GM21360 (cell line): ENCODE data around the gene STX16.

Experiments used
- ATAC-seq: cut with Tn5 transposase; IDR thresholded peaks from one replicate; pipeline ENCODE4 v1.9.1; 2021; ENCODE audit warnings: mild to moderate bottlenecking, moderate library complexity; ENCODE audit not compliant: unreplicated experiment

The STX16 gene

DNA sequence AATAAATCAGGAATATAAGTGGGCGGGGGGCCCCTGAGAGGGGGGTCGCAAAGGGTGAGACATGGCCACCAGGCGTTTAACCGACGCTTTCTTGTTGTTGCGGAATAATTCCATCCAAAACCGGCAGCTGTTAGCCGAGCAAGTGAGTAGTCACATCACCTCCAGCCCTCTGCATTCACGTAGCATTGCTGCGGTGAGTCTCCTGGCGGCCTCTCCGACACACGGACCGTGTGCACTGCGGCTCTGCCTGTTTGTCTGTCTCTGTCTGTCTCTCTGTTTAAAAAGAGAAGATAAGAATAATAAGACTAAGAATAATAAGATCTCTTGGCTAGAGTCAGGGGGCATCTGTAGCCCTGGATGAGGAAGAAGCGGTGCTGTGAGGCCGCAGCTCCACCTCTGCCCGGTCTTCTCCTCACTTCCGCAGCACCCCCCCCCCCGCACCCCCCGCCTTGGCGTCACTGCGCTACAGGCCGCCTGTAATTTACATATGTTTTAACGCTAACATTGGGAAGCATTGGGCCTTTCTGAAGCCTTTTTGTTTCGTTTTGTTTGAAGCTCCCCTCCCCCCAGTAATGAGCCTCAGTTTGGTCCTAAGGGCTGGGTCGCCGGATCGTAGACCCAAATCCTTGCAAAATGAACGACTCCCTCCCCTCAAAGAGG lies 993 bp downstream of the STX16 start:
- peak; percentile 42 for ATAC-seq

- no peak for ATAC-seq
These were observed 1.7 kb downstream of the STX16 start for GRCh38 chr20:58652606-58653294.

GRCh38 chr20:58654337-58654736 lies 3.3 kb downstream of the STX16 start:
- no peak for ATAC-seq

DNA sequence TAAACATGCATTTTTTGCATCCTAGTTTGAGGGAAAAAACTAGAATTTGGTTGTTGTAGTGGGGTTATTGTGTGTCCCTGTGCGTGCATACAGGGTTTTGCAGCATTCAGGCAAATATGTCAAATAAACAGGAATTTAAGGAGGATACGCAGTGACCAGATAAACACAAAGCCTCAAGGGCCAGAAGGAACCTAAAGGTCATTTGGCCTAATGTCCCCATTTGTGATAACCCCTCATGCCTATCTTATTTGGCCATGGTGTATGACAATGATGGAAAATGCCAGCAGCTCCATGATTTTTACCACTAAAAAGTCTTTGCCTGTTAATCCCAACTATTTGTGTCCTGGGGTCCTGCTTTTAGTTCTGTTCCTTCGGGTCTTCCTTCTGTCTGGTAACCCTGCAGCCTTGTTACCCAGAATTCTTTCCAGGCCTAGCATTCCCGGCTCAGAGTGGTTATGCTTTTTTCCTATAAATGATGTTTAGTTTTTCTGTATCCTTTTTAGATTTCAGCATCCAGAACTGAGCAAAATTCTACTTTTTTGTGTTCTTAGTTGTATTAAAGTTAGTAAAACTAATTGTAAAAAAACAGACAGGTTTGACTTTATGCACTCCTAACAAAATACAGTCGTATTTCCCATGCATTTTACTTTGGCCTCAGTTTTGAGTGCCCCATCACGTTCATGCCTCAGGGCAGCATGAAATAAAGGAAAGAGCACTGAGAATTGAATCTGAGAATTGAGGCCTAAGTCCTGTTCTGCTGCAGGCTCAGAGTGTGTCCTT lies 4.4 kb downstream of the STX16 start:
- ATAC-seq, result no peak

DNA sequence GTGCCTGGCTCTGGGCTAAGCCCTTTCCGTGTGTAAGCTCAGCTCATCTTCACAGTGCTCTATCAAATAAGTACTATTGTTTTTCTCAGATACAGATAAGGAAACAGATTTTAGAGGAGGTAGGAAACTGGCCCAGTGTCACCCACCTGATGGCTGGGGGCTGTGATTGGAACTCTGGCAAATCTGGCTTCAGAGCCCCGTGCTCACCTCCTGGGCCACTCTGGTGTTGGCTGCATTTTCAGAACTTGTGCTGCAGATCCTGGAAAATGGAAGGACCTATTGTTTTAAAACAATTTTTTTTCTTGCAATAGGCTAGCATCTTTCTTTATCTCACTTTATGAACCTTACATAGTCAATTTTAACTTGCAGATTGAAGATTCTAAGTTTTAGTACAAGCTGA lies 5.7 kb downstream of the STX16 start:
- no peak for ATAC-seq

DNA sequence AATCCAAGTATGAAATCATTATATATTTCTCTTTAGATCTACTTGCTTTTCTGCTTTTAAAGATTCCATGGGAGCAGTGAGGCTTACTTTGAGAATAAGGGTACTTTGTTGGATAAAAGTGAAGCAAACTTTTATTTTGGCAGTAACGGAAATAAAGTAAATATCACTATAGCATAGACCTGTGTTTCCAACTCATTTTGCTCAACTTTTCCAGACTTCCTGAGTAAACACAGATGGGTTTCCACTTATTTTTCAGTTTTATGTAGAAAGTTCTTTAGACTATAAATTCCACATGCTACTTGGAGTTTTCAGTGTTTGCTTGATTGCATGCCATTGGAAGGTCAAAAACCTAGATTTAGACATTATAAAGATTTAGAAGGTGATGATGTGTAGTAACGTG lies 6.2 kb downstream of the STX16 start:
- ATAC-seq, result no peak

DNA sequence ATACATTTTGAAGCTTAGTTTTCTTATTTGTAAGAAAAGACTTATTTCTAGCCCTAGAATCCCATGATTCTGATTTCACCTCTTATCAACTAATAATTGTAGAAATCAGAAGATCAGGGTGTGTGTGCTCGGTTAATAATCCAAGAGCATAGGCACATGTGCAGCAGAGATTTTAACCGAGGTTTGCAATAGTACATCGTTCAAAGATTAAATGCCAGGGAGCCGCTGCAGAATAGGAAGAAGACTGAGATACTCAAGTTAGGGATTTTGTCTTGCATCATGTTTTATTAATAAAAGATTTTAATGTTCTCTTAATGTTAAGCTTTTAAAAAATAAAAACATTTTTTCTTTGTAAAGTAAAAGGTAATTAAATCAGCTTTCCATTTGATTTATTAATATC lies 6.9 kb downstream of the STX16 start:
- ATAC-seq, result no peak

DNA sequence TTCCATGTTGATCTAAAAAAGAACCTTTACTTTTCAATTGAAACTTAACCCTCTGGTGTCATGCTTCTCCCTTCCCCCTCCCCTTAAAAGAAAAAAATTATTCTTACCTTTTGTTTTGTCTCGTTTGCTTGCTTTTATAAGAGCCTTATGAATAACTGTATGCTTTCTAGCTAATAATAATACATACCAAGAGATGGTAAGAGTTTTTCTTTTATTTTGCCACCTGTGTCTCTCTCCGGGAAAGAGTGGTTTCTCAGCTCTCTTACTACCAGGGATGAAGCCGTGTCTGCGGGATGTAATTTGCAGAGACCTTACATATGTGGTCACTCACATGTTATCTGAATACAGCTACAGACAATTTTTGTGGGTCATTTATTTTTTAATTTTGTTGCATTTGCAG lies 7.7 kb downstream of the STX16 start:
- no peak for ATAC-seq

- ATAC-seq, result no peak
These were observed 8.8 kb downstream of the STX16 start for GRCh38 chr20:58659841-58660240.

DNA sequence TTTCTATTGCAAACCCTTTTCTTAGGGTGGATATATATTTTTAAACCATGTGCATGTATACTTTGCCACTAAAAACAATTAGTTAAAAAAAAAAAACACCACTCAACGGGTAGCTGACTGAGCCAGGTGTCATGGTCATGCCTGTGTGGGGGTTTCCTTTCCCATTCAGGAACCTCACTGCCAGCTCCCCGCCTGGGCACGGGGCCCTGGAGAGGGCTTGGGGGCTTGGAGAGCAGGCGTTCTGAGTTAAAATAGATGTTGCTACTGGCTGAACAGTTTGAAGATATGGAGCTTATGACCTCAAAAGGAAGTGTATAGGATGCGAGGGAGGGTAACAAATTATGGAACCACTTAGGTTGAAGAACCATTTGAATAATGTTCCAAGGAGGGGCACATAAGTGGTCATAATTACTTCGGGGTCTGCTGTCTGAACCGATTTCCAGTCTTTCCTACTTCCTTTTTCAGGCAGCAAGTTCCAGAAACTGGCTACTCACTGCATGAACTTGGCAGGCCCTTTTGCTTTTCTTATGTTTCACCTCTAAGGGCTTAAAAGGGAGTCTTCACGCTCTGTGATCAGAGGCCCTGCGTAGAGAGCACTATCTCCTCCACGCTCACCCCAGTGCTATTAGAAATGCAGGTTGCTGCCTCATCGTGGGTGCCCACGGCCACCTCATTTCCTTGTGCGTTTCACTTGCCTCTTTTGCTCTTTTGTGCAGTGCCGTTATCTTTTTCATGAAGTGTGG lies 9.9 kb downstream of the STX16 start:
- ATAC-seq, result no peak

- no peak for ATAC-seq
These were observed 10.8 kb downstream of the STX16 start for GRCh38 chr20:58661598-58662473.

- ATAC-seq, result no peak
These were observed 13.2 kb downstream of the STX16 start for GRCh38 chr20:58664331-58664730.

DNA sequence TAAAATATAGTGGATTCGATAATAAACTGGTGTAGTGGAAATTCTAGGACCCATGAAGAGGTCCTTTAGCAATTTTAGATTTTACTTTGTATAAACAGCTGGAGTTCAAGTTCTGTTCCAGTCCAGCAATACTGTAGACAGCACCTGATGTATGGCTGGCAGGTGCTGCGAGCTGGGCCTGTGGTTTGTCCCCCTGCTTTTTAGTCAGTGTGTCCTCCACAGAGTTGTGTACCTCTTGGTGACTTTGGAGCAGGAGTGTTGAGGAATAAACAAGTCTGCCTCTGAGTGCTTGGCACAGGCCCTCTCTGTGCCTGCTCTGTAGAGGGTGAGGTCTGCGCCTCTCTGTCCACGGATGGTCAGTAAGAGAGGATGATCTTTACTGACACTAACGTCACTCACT lies 13.8 kb downstream of the STX16 start:
- ATAC-seq, result no peak

DNA sequence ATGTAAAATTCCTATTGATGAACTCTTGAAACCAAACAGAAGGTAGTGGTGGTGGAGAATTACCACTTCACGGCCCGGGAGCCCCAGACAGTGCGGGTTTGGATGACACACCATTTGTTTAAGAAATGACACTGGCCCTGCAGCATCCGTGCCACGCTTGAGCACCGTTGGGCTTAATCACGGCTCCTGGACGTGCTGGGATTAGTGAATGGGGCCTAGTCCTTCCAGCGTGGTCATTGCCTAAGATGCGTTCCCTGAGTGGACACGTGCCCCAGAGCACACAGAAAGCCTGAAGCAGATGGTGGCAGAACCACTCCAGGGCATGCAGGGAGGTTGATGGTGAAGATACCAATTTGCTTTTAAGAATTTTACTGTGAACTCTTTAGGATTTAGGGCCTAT lies 14.5 kb downstream of the STX16 start:
- no peak for ATAC-seq

- ATAC-seq, result no peak
These were observed 15.6 kb downstream of the STX16 start for GRCh38 chr20:58666702-58667101.

GRCh38 chr20:58667975-58668374 lies 16.9 kb downstream of the STX16 start:
- ATAC-seq, result no peak

GRCh38 chr20:58668901-58669286 lies 17.8 kb downstream of the STX16 start:
- no peak for ATAC-seq

DNA sequence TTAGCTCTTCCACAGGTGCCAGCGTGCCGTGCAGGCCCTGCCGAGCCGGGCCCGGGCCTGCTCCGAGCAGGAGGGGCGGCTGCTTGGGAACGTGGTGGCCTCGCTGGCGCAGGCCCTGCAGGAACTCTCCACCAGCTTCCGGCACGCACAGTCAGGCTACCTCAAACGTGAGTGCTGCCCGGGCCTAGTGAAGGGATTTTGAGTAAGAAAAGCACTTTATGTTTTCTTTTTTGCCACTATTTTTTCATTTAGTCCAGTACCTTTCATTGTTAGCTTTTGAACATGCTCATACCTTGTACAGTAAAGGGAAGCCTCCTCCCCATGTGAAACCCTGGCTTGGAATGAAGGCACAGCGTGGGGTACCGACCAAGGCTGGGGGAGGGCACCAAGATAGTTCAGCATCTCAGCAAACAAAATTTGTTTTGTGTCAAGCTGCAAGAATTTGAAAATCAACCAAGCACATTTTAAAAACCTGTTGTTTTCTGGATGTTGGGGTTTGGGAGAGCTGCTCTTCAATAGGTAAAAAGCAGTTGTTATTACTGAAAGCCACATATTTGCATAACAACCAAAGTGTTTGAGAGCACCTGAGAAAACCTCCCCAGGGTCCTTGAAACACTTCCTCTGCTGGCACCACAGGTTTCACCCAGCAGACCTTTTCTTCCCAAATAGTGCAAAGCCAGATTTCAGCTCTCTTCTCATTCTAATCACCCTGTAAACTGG lies 18.4 kb downstream of the STX16 start:
- ATAC-seq, result no peak

DNA sequence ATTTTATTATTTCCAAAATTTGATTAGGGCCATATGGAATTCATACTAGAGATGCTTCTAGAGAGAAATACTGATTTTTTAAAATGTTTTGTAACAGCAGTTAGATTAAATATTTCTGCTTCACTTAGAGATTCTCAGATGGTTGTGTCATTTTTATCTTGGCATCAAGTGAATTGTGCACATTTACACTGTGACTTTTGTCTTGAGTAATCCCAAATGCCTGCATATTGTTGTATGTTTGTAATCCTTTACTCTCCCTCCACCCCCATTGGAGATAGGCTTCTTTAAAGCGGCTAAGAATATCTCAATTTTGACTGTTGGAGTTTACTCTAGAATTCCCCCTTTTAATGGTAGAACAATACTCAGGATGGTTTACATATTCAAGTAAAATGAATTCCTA lies 19.0 kb downstream of the STX16 start:
- no peak for ATAC-seq

- ATAC-seq, result no peak
These were observed 19.6 kb downstream of the STX16 start for GRCh38 chr20:58670659-58671058.
